Iris pigment epithelial cell (primary cell): ENCODE results near the gene TPD52L1.

Experiments
- DNase-seq: peaks from one replicate; pipeline ENCODE4 v3.0.0-alpha.2; 2011; ENCODE audit warnings: low read depth

The TPD52L1 gene

GRCh38 chr6:125307964-125308615 is 154.5 kb downstream of the TPD52L1 start:
- no peak for DNase-seq

GRCh38 chr6:125310994-125311649 is 157.5 kb downstream of the TPD52L1 start:
- peak; percentile 61 for DNase-seq

GRCh38 chr6:125312478-125312877 is 158.9 kb downstream of the TPD52L1 start:
- DNase-seq: no peak

GRCh38 chr6:125312950-125313349 is 159.4 kb downstream of the TPD52L1 start:
- DNase-seq: no peak
